ENCODE measurements around the gene CLCN6. TPM values are rescaled to one million over a fixed set of nuclear protein-coding genes. Genes with fewer than 3 reads are reported as not detected.
A peak's percentile ranks its signal among the peaks of the same experiment; 100 is the strongest.

CLCN6 gene
- total and polyA plus RNA-seq, 7 donors = 3.0 to 19.7 (median 16.0) TPM

DNA sequence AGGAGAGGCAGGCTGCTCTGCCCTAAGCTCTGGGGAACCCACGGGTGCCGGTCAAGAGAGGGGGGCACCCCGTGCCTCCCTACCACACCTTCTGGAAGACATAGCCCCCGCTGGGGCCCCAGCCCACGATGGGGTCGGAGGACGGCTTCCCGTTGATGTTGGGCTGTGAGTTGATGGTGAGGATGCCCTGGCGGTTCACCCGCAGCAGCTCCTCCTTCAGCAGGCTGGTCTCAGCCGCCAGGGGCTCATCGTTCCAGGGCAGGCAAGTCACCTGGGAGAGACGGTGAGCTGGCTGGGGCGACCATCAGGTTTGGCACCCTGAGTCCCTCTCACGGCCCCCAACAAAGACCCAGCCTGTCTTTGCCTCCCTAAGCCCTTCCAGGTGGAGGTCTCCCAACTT lies 12.2 kb upstream of the CLCN6 start:
- intact Hi-C loops (cut with DNase I) = no loop called here

DNA sequence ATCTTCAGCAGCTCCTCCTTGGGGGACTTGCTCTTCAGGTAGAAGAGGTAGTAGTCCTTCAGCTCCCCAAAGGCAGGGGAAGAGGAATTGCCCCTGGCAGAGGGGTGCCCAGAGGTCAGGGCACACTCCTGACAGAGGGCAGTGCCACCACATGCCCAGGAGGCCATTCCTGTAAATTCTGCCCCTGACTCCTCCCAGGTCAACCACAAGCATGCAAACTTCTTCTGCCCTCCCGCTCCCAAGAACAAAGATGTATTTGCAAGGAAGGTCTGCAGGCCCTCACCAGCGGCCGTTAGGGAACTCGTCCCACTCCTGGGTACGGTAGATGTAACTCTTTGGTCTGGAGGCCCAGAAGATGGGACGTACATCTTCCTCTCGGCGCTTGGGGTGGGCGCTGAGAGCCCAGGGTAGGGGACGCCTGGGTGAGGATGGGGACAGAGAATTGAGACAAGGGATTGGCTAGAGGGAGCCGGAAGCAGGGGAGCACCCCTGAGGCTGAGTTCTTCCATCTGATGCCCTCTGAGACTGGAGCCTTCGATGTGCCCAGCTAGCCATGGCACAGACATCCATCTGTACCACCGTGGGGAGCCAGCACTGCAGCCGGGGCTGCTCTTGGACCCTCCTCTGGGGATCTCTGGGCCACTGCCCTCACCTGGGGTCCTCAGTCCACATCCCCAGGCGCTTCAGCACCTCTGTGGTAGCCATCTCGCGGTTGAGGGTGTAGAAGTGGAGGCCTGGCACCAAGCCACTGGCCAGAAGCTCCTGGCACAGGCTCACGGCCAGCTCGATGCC lies 11.3 kb upstream of the CLCN6 start:
- peak; percentile 57 for DNase-seq
- TF ChIP-seq EP300 (IDR thresholded peaks at IDR 0.05) = no peak
- TF ChIP-seq, protein P1, sequence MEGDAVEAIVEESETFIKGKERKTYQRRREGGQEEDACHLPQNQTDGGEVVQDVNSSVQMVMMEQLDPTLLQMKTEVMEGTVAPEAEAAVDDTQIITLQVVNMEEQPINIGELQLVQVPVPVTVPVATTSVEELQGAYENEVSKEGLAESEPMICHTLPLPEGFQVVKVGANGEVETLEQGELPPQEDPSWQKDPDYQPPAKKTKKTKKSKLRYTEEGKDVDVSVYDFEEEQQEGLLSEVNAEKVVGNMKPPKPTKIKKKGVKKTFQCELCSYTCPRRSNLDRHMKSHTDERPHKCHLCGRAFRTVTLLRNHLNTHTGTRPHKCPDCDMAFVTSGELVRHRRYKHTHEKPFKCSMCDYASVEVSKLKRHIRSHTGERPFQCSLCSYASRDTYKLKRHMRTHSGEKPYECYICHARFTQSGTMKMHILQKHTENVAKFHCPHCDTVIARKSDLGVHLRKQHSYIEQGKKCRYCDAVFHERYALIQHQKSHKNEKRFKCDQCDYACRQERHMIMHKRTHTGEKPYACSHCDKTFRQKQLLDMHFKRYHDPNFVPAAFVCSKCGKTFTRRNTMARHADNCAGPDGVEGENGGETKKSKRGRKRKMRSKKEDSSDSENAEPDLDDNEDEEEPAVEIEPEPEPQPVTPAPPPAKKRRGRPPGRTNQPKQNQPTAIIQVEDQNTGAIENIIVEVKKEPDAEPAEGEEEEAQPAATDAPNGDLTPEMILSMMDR (IDR thresholded peaks at IDR 0.05) = no peak
- TF ChIP-seq POLR2AphosphoS5 (IDR thresholded peaks at IDR 0.05) = no peak
- TF ChIP-seq POLR2A (IDR thresholded peaks at IDR 0.05) = no peak
- Histone ChIP-seq H3K27ac (no peak overlapping the region), H3K4me3 (no peak overlapping the region), H3K4me1 (peaks cover 0 to 25% (median 23%) of the 10 kb centered on the region in 4 donors), H3K27me3 (no peaks in the 10 kb centered on the region), H3K36me3 (peaks cover 25 to 84% (median 35%) of the 10 kb centered on the region in 4 donors), H3K9me3 (no peaks in the 10 kb centered on the region)
- intact Hi-C loops (cut with DNase I) = no loop called here
- 93 to 96% methylated on average over 19 of the region's 19 CpGs for WGBS, 2 donors

More for the DNA sequence above, 12.2 kb upstream of the CLCN6 start:
- Histone ChIP-seq H3K9me3 (no peaks in the 10 kb centered on the region), H3K4me3 (no peak overlapping the region), H3K27ac (no peak overlapping the region), H3K36me3 (peaks cover 25 to 80% (median 32%) of the 10 kb centered on the region in 4 donors), H3K4me1 (peaks cover 0 to 33% (median 32%) of the 10 kb centered on the region in 4 donors), H3K27me3 (no peaks in the 10 kb centered on the region)
- 95% methylated on average over 15 of the region's 15 CpGs for WGBS, 2 donors
- no peak for TF ChIP-seq POLR2A (IDR thresholded peaks at IDR 0.05)
- no peak for TF ChIP-seq POLR2AphosphoS5 (IDR thresholded peaks at IDR 0.05)
- no peak for TF ChIP-seq EP300 (IDR thresholded peaks at IDR 0.05)
- TF ChIP-seq, protein P1 (IDR thresholded peaks at IDR 0.05) = no peak
- peak; percentile 59 for DNase-seq

DNA sequence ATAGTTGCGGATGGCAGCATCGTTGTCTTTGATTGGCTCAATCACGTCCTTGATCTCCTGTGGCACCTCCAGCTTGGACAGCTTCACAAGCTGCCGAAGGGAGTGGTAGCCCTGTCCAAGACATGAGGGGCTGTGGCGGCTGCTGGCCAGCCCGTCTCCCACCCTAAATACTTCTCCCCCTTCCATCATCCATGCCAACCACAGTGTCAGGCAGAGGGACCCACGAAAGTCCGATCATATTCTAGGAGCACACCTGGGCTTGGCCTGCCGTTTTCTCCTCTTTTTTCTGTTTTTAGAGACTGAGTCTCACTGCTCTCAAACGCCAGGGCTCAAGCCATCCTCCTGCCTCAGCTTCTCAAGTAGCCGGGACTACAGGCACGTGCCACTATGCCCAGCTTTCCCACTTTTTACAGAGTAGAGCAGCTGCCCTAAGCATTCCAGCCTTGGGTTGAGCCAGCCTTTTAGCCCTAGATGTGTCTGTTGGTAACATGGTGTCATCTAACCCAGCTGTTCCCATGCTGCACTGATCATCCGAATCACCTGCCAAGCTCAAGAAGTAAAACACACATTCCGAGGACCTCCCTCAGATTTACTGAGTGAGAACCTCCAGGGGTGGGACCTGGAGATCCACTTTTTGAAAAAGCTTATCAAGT lies 10.6 kb upstream of the CLCN6 start:
- no peak overlapping the region for H3K27ac ChIP-seq
- no peak for TF ChIP-seq POLR2AphosphoS5 (IDR thresholded peaks at IDR 0.05)
- no peak for TF ChIP-seq EP300 (IDR thresholded peaks at IDR 0.05)
- TF ChIP-seq, protein P1 (IDR thresholded peaks at IDR 0.05) = no peak
- TF ChIP-seq POLR2A (IDR thresholded peaks at IDR 0.05) = no peak
- H3K4me1 ChIP-seq = peaks cover 0 to 17% (median 16%) of the 10 kb centered on the region in 4 donors
- H3K4me3 ChIP-seq = no peak overlapping the region
- no peaks in the 10 kb centered on the region for H3K9me3 ChIP-seq
- peaks cover 29 to 84% (median 34%) of the 10 kb centered on the region in 4 donors for H3K36me3 ChIP-seq
- 92 to 93% methylated on average over 14 of the region's 14 CpGs for WGBS, 2 donors
- no peaks in the 10 kb centered on the region for H3K27me3 ChIP-seq
- no peak for DNase-seq
- intact Hi-C loops (cut with DNase I) = no loop called here

DNA sequence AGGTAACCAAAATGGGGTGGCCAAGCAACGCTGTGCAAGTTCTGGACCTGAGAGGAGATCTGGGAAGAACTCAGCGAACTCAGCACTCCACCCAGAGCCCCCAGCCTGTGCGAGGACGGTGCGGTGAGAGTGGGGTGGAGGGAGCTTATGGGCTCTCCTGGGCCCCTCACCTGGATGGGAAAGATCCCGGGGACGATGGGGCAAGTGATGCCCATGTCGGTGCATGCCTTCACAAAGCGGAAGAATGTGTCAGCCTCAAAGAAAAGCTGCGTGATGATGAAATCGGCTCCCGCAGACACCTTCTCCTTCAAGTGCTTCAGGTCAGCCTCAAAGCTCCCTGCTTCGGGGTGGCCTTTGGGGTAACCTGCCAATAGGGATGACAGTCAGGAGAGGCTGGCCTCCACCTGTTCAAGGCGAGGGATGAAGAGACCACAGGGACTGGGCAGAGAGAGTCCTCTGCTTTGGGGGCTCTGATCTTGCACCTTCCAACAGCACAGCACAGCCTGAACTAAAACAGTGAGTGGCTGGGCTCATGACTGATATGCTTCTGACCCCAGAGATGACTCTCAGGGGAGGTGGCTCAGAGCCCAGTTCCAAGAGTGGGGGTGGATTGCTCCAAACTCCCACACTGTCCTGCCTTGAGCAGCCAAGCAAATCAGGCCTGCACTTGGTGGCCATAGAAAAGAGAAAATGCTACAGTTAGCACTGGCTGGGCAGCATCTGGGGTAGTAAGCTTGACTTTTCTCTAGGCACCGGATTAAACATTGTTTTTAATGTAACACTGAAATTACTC lies 9.8 kb upstream of the CLCN6 start:
- H3K27ac ChIP-seq = peak overlapping the region in 2 of 4 donors; percentile 2 to 8
- intact Hi-C loops (cut with DNase I) = no loop called here
- H3K36me3 ChIP-seq = peaks cover 33 to 90% (median 42%) of the 10 kb centered on the region in 4 donors
- H3K27me3 ChIP-seq = no peaks in the 10 kb centered on the region
- TF ChIP-seq, protein P1 (IDR thresholded peaks at IDR 0.05) = no peak
- no peak for TF ChIP-seq EP300 (IDR thresholded peaks at IDR 0.05)
- no peak for TF ChIP-seq POLR2AphosphoS5 (IDR thresholded peaks at IDR 0.05)
- TF ChIP-seq POLR2A (IDR thresholded peaks at IDR 0.05) = no peak
- peaks cover 0 to 9% (median 8%) of the 10 kb centered on the region in 4 donors for H3K4me1 ChIP-seq
- no peak overlapping the region for H3K4me3 ChIP-seq
- H3K9me3 ChIP-seq = no peaks in the 10 kb centered on the region
- DNase-seq = peak; percentile 65
- 96% methylated on average over 15 of the region's 15 CpGs for WGBS, 2 donors
